MM.1S (cell line): ENCODE data around the gene ZCCHC2.

Experiments
- DNase-seq: peaks from one replicate; pipeline ENCODE4 v3.0.0-alpha.2; 2015
- H2AFZ ChIP-seq: fragments of 300-600 bp; sonication (generic); 2 replicates; pipeline ENCODE4 v1.6.0; 2016; ENCODE audit warnings: antibody characterized with exemption, low read length
- H3F3A ChIP-seq: fragments of 300-600 bp; sonication (generic); 2 replicates; pipeline ENCODE4 v1.6.1; 2016; ENCODE audit warnings: mild to moderate bottlenecking, antibody characterized with exemption, low read length, moderate library complexity, mixed read lengths; ENCODE audit not compliant: insufficient read depth
- H3K27ac ChIP-seq: fragments of 300-600 bp; sonication (generic); 2 replicates; pipeline ENCODE4 v1.5.1; 2016; ENCODE audit warnings: mild to moderate bottlenecking, low read length
- H3K27me3 ChIP-seq: fragments of 300-600 bp; sonication (generic); replicated peaks from 2 replicates; pipeline ENCODE4 v1.6.0; 2016; ENCODE audit warnings: low read length; ENCODE audit not compliant: insufficient read depth
- H3K36me3 ChIP-seq: fragments of 300-600 bp; sonication (generic); replicated peaks from 2 replicates; pipeline ENCODE4 v1.6.1; 2016; ENCODE audit warnings: mild to moderate bottlenecking, low read length, mixed read lengths; ENCODE audit not compliant: insufficient read depth
- H3K4me1 ChIP-seq: fragments of 300-600 bp; sonication (generic); 2 replicates; pipeline ENCODE4 v1.6.1; 2016; ENCODE audit warnings: low read length, mixed read lengths
- H3K4me2 ChIP-seq: fragments of 300-600 bp; sonication (generic); 2 replicates; pipeline ENCODE4 v1.6.0; 2016; ENCODE audit warnings: low read depth, low read length
- H3K4me3 ChIP-seq: fragments of 300-600 bp; sonication (generic); 2 replicates; pipeline ENCODE4 v1.5.1; 2016; ENCODE audit warnings: low read length, mixed read lengths
- H3K79me2 ChIP-seq: fragments of 300-600 bp; sonication (generic); 2 replicates; pipeline ENCODE4 v1.6.1; 2016; ENCODE audit warnings: mixed run types, low read length, mixed read lengths
- H3K9ac ChIP-seq: fragments of 300-600 bp; sonication (generic); 2 replicates; pipeline ENCODE4 v1.6.1; 2016; ENCODE audit warnings: low read length, mixed read lengths
- H3K9me2 ChIP-seq: fragments of 300-600 bp; sonication (generic); replicated peaks from 2 replicates; pipeline ENCODE4 v1.6.1; 2016; ENCODE audit warnings: mild to moderate bottlenecking, low read length, mixed read lengths; ENCODE audit not compliant: insufficient read depth
- H3K9me3 ChIP-seq: fragments of 300-600 bp; sonication (generic); replicated peaks from 2 replicates; pipeline ENCODE4 v1.6.1; 2016; ENCODE audit warnings: mild to moderate bottlenecking, low read length, mixed read lengths; ENCODE audit not compliant: insufficient read depth
- H4K20me1 ChIP-seq: fragments of 300-600 bp; sonication (generic); 2 replicates; pipeline ENCODE4 v1.6.1; 2016; ENCODE audit warnings: mild to moderate bottlenecking, low read length, moderate library complexity, mixed read lengths; ENCODE audit not compliant: insufficient read depth
- EZH2 ChIP-seq: fragments of 300-600 bp; sonication (generic); optimal IDR thresholded peaks from 2 replicates; pipeline ENCODE3; 2017; ENCODE audit warnings: low read depth, mild to moderate bottlenecking, antibody characterized with exemption, low read length, mixed read lengths
- EZH2phosphoT487 ChIP-seq: fragments of 300-600 bp; sonication (generic); IDR thresholded peaks from 2 replicates; pipeline ENCODE4 v1.6.1; 2018; ENCODE audit warnings: antibody characterized with exemption, low read length
- TF ChIP-seq, protein P1 (sequence below): fragments of 300-600 bp; sonication (generic); IDR thresholded peaks from 2 replicates; pipeline ENCODE4 v1.5.1; 2016; ENCODE audit warnings: antibody characterized with exemption, low read length, mixed read lengths

ZCCHC2 gene

DNA sequence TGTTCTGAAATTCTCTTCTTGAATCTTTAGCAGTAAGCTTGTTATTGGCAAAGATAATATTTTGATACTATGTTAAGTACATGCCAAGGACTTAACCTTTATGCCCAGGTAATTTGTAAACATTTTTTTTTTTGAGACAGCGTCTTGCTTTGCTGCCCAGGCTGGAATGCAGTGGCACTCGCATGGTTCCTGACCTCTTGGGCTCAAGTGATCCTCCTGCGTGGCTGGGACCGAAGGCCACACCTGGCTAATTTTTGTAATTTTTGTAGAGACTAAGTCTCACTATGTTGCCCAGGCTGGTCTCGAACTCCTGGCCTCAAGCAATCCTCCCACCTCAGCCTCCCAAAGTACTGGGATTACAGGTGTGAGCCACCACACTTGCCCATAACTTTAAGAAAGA, 35.7 kb upstream of the ZCCHC2 start:
- Histone ChIP-seq H2AFZ (no peak overlapping the region), H3K27me3 (no peaks in the 10 kb centered on the region), H3K9me2 (no peaks in the 10 kb centered on the region), H3K4me3 (no peak overlapping the region), H3K9me3 (no peaks in the 10 kb centered on the region), H4K20me1 (no peaks in the 10 kb centered on the region), H3K4me1 (no peaks in the 10 kb centered on the region), H3K27ac (no peak overlapping the region), H3K36me3 (no peaks in the 10 kb centered on the region), H3K4me2 (no peak overlapping the region), H3K79me2 (no peaks in the 10 kb centered on the region), H3F3A (no peaks in the 10 kb centered on the region), H3K9ac (no peak overlapping the region)
- DNase-seq, result no peak
- TF ChIP-seq EZH2 (no peak), EZH2phosphoT487 (no peak)
- TF ChIP-seq, protein P1, sequence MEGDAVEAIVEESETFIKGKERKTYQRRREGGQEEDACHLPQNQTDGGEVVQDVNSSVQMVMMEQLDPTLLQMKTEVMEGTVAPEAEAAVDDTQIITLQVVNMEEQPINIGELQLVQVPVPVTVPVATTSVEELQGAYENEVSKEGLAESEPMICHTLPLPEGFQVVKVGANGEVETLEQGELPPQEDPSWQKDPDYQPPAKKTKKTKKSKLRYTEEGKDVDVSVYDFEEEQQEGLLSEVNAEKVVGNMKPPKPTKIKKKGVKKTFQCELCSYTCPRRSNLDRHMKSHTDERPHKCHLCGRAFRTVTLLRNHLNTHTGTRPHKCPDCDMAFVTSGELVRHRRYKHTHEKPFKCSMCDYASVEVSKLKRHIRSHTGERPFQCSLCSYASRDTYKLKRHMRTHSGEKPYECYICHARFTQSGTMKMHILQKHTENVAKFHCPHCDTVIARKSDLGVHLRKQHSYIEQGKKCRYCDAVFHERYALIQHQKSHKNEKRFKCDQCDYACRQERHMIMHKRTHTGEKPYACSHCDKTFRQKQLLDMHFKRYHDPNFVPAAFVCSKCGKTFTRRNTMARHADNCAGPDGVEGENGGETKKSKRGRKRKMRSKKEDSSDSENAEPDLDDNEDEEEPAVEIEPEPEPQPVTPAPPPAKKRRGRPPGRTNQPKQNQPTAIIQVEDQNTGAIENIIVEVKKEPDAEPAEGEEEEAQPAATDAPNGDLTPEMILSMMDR, result no peak

DNA sequence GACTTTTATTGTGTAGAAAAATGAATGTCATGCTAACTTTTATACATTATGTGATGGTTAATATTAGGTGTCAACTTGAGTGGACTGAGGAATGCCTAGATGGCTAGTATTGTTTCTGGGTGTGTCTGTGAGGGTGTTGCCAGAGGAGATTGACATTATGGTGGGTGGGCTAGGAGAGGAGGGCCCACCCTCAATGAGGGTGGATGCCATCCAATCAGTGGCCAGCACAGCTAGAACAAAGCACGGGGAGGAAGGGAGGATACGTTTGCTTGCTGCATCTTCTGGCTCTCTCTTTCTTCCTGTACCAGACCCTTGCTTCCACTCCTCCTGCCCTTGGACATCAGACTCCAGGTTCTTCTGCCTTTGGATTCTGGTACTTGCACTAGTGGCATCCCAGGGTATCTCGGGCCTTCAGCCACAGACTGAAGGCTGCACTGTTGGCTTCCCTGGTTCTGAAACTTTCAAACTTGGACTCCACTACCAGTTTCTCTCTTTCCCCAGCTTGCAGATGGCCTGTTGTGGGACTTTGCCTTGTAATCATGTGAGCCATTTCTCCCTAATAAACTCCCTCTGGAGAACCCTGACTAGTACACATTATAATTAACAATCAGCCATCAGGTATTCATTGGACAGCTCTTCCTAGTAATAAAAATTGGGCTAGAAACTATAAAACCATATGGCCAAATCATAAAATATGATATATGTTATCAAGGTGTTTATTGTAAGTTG, 31.7 kb upstream of the ZCCHC2 start:
- no peaks in the 10 kb centered on the region for H4K20me1 ChIP-seq
- DNase-seq, result no peak
- TF ChIP-seq EZH2phosphoT487 (no peak), EZH2 (no peak)
- TF ChIP-seq, protein P1, result no peak

DNA sequence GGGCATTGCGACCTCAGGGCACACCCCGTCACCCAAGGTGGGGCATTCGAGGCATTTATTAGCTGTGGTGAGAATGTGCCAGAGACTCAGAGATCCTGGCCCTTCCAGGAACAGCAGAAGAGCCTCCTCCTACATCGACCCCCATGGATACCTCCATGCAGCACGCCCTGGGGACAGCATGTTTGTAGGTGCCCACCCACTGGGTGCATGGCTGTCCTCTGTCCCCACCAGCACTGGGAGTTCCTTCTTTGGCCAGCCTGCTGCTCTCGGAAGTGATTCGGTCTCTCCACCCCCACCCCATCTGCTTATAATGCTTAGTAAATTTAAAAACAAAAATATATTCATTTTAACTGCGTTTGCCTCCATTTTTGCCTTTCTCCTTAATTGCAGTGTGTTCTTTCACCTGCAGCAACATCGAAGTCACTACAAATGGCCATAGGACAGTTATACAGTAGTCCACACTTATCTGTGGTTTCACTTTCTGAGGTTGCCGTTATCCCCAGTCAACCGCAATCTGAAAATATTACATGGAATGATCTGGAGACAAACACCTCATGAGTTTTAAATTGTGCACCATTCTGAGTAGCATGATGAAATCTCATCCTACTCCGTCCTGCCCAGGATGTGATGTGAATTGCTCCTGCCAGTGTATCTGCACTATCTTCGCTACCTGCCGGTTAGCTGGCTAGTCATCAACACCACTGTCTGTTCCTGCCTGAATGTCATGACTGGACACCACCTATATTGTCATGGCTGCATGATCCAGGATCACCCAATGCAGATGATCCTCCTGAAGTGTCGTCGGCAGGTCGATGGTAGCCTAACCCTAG, 29.6 kb upstream of the ZCCHC2 start:
- Histone ChIP-seq H3K9ac (no peak overlapping the region), H3K9me2 (no peaks in the 10 kb centered on the region), H4K20me1 (no peaks in the 10 kb centered on the region), H3K9me3 (no peaks in the 10 kb centered on the region), H3F3A (no peaks in the 10 kb centered on the region), H3K4me1 (no peaks in the 10 kb centered on the region), H3K4me2 (no peak overlapping the region), H3K27ac (no peak overlapping the region), H3K4me3 (no peak overlapping the region), H3K36me3 (no peaks in the 10 kb centered on the region), H3K79me2 (no peaks in the 10 kb centered on the region), H2AFZ (no peak overlapping the region), H3K27me3 (peaks cover 10% of the 10 kb centered on the region)
- DNase-seq, result no peak
- TF ChIP-seq EZH2phosphoT487 (no peak), EZH2 (no peak)
- TF ChIP-seq, protein P1, result no peak

More for the DNA sequence above, 31.7 kb upstream of the ZCCHC2 start:
- Histone ChIP-seq H3K27ac (no peak overlapping the region), H3K9me2 (no peaks in the 10 kb centered on the region), H3K36me3 (no peaks in the 10 kb centered on the region), H3K4me2 (no peak overlapping the region), H3K27me3 (no peaks in the 10 kb centered on the region), H3F3A (no peaks in the 10 kb centered on the region), H3K4me1 (no peaks in the 10 kb centered on the region), H3K9ac (no peak overlapping the region), H3K79me2 (no peaks in the 10 kb centered on the region), H2AFZ (no peak overlapping the region), H3K4me3 (no peak overlapping the region), H3K9me3 (no peaks in the 10 kb centered on the region)
